HepG2 (cell line): ENCODE data around the gene KIF26B. TPM values are rescaled to one million over a fixed set of nuclear protein-coding genes. Genes with fewer than 3 reads are reported as not detected.

ENCODE experiments used
- ATAC-seq: fragments of 200-7000 bp; cut with Tn5 transposase; 3 replicates; pipeline ENCODE4 v1.9.1; 2020; ENCODE audit warnings: mild to moderate bottlenecking, moderate library complexity
- BruUV-seq: library from RNA; stranded (reverse); fragments of 400-500 nt; replicated peaks from 2 replicates; lab custom pipeline; 2021; lab: Mats Ljungman, UMichigan
- CTCF ChIA-PET: fragments of 300-600 bp; formaldehyde crosslinking; extraction: SDS; loops from one replicate; lab custom pipeline; 2021; ENCODE audit warnings: low total read pairs, inconsistent platforms, low intra/inter-chr PET ratio; lab: Yijun Ruan, JAX
- POLR2A ChIA-PET: fragments of 350-600 bp; sonication (Branson Sonifier 250); formaldehyde crosslinking; loops from one replicate; lab custom pipeline; 2020; ENCODE audit warnings: antibody characterized with exemption, inconsistent platforms; lab: Yijun Ruan, JAX
- DNase-seq: peaks from one replicate; pipeline ENCODE4 v3.0.0-alpha.2; 2015; ENCODE audit warnings: low spot score
- FAIRE-seq: peaks from 3 replicates; lab custom pipeline; 2011; peaks lifted over from hg19 to GRCh38; lab: Jason Lieb, UNC
- H2AFZ ChIP-seq: one replicate; pipeline ENCODE4 v1.6.1; 2011; ENCODE audit warnings: low read length, inconsistent platforms
- H3K27ac ChIP-seq: fragments of 300-600 bp; 3 replicates; pipeline ENCODE4 v1.8.0; 2011; ENCODE audit warnings: mixed run types, mild to moderate bottlenecking, mixed read lengths, low read length, inconsistent platforms; ENCODE audit not compliant: insufficient read depth; ENCODE audit errors: extremely low read length
- H3K27me3 ChIP-seq, 2 experiments: fragments of 200-600 bp in 1 of 2; 2 replicates in 1 of 2; 3 replicates in 1 of 2; pipeline versions ENCODE4 v1.6.0 to v1.8.0; 2011; ENCODE audit warnings: low read length in 2 of 2, mild to moderate bottlenecking in 2 of 2, moderate library complexity in 2 of 2, inconsistent platforms in 1 of 2; ENCODE audit not compliant: insufficient read depth in 2 of 2, control insufficient read depth in 1 of 2
- H3K36me3 ChIP-seq, 2 experiments: fragments of 200-600 bp in 1 of 2; replicated peaks in 1 of 2; 2 replicates in 1 of 2; 3 replicates in 1 of 2; pipeline versions ENCODE4 v1.5.1 to v1.8.0; 2011; ENCODE audit warnings: low read length in 2 of 2, inconsistent platforms in 1 of 2; ENCODE audit not compliant: insufficient read depth in 2 of 2, control insufficient read depth in 1 of 2
- H3K4me1 ChIP-seq: 2 replicates; pipeline ENCODE4 v1.5.1; 2012; ENCODE audit warnings: low read length, inconsistent platforms; ENCODE audit not compliant: insufficient read depth
- H3K4me2 ChIP-seq: 2 replicates; pipeline ENCODE4 v1.6.0; 2011; ENCODE audit warnings: low read depth, low read length, inconsistent platforms
- H3K4me3 ChIP-seq, 3 experiments: fragments of 200-600 bp in 1 of 3; sonication (generic), shearing (Covaris generic) in 1 of 3; replicated peaks in 1 of 3; 2 replicates each; pipeline ENCODE4 v1.5.1; 2011 to 2016; ENCODE audit warnings: low read length in 3 of 3, inconsistent platforms in 2 of 3, low read depth in 2 of 3, mild to moderate bottlenecking in 2 of 3, control low read depth in 1 of 3, mixed read lengths in 1 of 3; ENCODE audit not compliant: insufficient read depth in 1 of 3
- H3K79me2 ChIP-seq: one replicate; pipeline ENCODE4 v1.6.1; 2011; ENCODE audit warnings: low read length, inconsistent platforms; ENCODE audit not compliant: insufficient read depth
- H3K9ac ChIP-seq: 2 replicates; pipeline ENCODE4 v1.6.0; 2011; ENCODE audit warnings: mild to moderate bottlenecking, low read depth, low read length, inconsistent platforms; ENCODE audit not compliant: insufficient read depth
- H3K9me3 ChIP-seq: 2 replicates; pipeline ENCODE4 v1.5.1; 2012; ENCODE audit warnings: mild to moderate bottlenecking, low read length
- H4K20me1 ChIP-seq: 2 replicates; pipeline ENCODE4 v1.6.0; 2011; ENCODE audit warnings: inconsistent platforms, mild to moderate bottlenecking, low read length, moderate library complexity; ENCODE audit not compliant: insufficient read depth
- GATAD1 ChIP-seq: IDR thresholded peaks from 2 replicates; pipeline ENCODE4 v1.6.1; 2016; ENCODE audit warnings: missing genetic modification reagents, missing compliant biosample characterization
- HIVEP1 ChIP-seq: sonication (generic); formaldehyde crosslinking; IDR thresholded peaks from 2 replicates; pipeline ENCODE4 v1.4.0; 2020; ENCODE audit warnings: mild to moderate bottlenecking, missing genetic modification reagents
- MAFK ChIP-seq, 2 experiments: IDR thresholded peaks in 1 of 2; conservative IDR thresholded peaks in 1 of 2; 2 replicates each; pipeline ENCODE4 v1.6.1; 2011; ENCODE audit warnings: improper control_type of control experiment in 2 of 2, low read length in 2 of 2
- MIER2 ChIP-seq: IDR thresholded peaks from 2 replicates; pipeline ENCODE4 v1.6.1; 2016; ENCODE audit warnings: missing biosample characterization, missing genetic modification reagents
- MIXL1 ChIP-seq: IDR thresholded peaks from 2 replicates; pipeline ENCODE4 v1.6.1; 2016
- RORA ChIP-seq: sonication (generic); formaldehyde crosslinking; IDR thresholded peaks from 2 replicates; pipeline ENCODE4 v1.5.0; 2020; ENCODE audit warnings: mild to moderate bottlenecking, missing genetic modification reagents, moderate library complexity
- SKI ChIP-seq: fragments of 450-650 bp; IDR thresholded peaks from one replicate; pipeline ENCODE4 v1.6.1; 2018; ENCODE audit warnings: mild to moderate bottlenecking; ENCODE audit not compliant: partially characterized antibody
- ZFP37 ChIP-seq: sonication (generic); formaldehyde crosslinking; IDR thresholded peaks from 2 replicates; pipeline ENCODE4 v1.4.0; 2020; ENCODE audit warnings: missing genetic modification reagents, borderline replicate concordance
- ZNF747 ChIP-seq: sonication (generic); formaldehyde crosslinking; IDR thresholded peaks from 2 replicates; pipeline ENCODE4 v1.8.1; 2023; ENCODE audit warnings: missing genetic modification reagents, mild to moderate bottlenecking, borderline replicate concordance
- ZNF775 ChIP-seq: sonication (generic); formaldehyde crosslinking; IDR thresholded peaks from 2 replicates; pipeline ENCODE4 v1.4.0; 2020; ENCODE audit warnings: missing genetic modification reagents, mild to moderate bottlenecking, moderate library complexity, borderline replicate concordance
- WGBS: methylation state at CpG from one replicate; pipeline ENCODE4 v1.1.6; 2017; ENCODE audit warnings: low lambda C conversion rate; 5-methylcytosine and 5-hydroxymethylcytosine counted together
- in situ Hi-C: cut with HindIII; loops from 2 replicates; pipeline ENCODE4 v1.10.0; 2017; ENCODE audit warnings: low pct_unique_long_range_greater_than_20kb; ENCODE audit not compliant: extremely low pct_ligation_motif_present
- intact Hi-C: fragments of 100-400 bp; cut with micrococcal nuclease; formaldehyde crosslinking; loops from one replicate; pipeline ENCODE4 v1.10.0; 2022; ENCODE audit not compliant: unreplicated experiment
- polyA plus RNA-seq, 8 experiments: library from polyadenylated mRNA; depleted of rRNA in 3 of 8; stranded (reverse) in 7 of 8; unstranded in 1 of 8; fragments of >200 nt; fragmentation: Illumina TruSeq in 4 of 8; extraction: Trizol in 4 of 8; gene quantifications; 2 replicates each; pipeline versions ENCODE4 v1.2.1 to v1.2.3, GENCODE V29; 2011 to 2016; ENCODE audit warnings: low read depth in 4 of 8, missing spikeins in 1 of 8, mixed read lengths in 1 of 8; ENCODE audit not compliant: insufficient read depth in 1 of 8
- total RNA-seq, 5 experiments: library from RNA; depleted of rRNA; stranded (reverse); fragments of >200 nt; fragmentation: Illumina TruSeq; extraction: Trizol; gene quantifications; 2 replicates each; pipeline ENCODE4 v1.2.3, GENCODE V29; 2016; ENCODE audit warnings: low read depth in 1 of 5
- TF ChIP-seq, protein P1 (sequence below): sonication (generic); formaldehyde crosslinking; IDR thresholded peaks from 2 replicates; pipeline ENCODE4 v1.8.1; 2022; ENCODE audit warnings: mild to moderate bottlenecking, missing genetic modification reagents

Gene KIF26B
- total and polyA plus RNA-seq, 2 of the 13 experiments (the other 11 are each of a cell fraction or from before 2014, with no cell fraction given): 0.08 to 0.09 TPM

DNA sequence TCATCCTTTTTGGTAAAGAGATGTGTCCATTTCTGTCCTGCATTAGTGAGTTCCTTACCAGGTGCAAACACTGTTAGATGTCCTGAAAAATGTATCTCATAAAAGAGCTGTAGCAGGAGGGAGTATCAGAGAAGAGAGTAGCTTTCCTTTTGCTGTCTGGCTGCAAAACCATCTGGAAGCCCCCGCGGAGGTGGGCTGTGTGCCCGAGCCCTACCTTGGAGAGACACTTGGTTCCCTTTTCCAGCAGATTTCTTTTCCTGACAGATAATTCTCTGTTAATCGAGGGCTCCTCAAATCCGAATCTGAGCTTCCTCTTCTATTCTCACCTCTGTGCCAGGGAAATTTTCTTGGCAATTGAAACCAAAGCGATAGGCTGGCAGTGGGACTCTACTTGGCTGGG, 53.0 kb downstream of the KIF26B start:
- ChIA-PET CTCF (no interaction called here), POLR2A (no interaction called here)
- Histone ChIP-seq H3K4me2 (no peak overlapping the region), H4K20me1 (no peaks in the 10 kb centered on the region), H3K9ac (no peak overlapping the region), H2AFZ (no peak overlapping the region), H3K4me1 (no peaks in the 10 kb centered on the region), H3K4me3 (no peak overlapping the region), H3K27me3 (no peaks in the 10 kb centered on the region), H3K79me2 (no peaks in the 10 kb centered on the region), H3K9me3 (peaks cover 20% of the 10 kb centered on the region), H3K27ac (no peak overlapping the region), H3K36me3 (no peaks in the 10 kb centered on the region)
- no peak for DNase-seq
- in situ Hi-C loops: no loop called here
- no peak for FAIRE-seq
- intact Hi-C loops: no loop called here
- ATAC-seq: no peak
- TF ChIP-seq MIXL1: no peak
- TF ChIP-seq ZNF775 (CRISPR knock-in tag): no peak
- TF ChIP-seq SKI: no peak
- no peak for TF ChIP-seq GATAD1 (CRISPR knock-in tag)
- TF ChIP-seq RORA: no peak
- TF ChIP-seq MAFK (conservative IDR thresholded peaks at IDR 0.05 in 1 of 2, IDR thresholded peaks at IDR 0.05 in 1 of 2; ENCODE audit: low read length in 2 of 2): no peak
- TF ChIP-seq, protein P1, sequence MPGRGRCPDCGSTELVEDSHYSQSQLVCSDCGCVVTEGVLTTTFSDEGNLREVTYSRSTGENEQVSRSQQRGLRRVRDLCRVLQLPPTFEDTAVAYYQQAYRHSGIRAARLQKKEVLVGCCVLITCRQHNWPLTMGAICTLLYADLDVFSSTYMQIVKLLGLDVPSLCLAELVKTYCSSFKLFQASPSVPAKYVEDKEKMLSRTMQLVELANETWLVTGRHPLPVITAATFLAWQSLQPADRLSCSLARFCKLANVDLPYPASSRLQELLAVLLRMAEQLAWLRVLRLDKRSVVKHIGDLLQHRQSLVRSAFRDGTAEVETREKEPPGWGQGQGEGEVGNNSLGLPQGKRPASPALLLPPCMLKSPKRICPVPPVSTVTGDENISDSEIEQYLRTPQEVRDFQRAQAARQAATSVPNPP (CRISPR knock-in tag): no peak
- no peak for TF ChIP-seq ZNF747 (CRISPR knock-in tag)
- no peak for TF ChIP-seq HIVEP1
- TF ChIP-seq MIER2: no peak
- TF ChIP-seq ZFP37 (CRISPR knock-in tag): no peak
- WGBS: 72% methylated on average over 6 of the region's 6 CpGs
- no TSS peak for BruUV-seq
